ENCODE measurements around the gene CHD1. TPM values are rescaled to one million over a fixed set of nuclear protein-coding genes. Genes with fewer than 3 reads are reported as not detected.
A peak's percentile ranks its signal among the peaks of the same experiment; 100 is the strongest.

CHD1 gene
- total and polyA plus RNA-seq, 2 of the 13 experiments (the other 11 are each of a cell fraction or from before 2014, with no cell fraction given) = 22.8 to 55.9 TPM

DNA sequence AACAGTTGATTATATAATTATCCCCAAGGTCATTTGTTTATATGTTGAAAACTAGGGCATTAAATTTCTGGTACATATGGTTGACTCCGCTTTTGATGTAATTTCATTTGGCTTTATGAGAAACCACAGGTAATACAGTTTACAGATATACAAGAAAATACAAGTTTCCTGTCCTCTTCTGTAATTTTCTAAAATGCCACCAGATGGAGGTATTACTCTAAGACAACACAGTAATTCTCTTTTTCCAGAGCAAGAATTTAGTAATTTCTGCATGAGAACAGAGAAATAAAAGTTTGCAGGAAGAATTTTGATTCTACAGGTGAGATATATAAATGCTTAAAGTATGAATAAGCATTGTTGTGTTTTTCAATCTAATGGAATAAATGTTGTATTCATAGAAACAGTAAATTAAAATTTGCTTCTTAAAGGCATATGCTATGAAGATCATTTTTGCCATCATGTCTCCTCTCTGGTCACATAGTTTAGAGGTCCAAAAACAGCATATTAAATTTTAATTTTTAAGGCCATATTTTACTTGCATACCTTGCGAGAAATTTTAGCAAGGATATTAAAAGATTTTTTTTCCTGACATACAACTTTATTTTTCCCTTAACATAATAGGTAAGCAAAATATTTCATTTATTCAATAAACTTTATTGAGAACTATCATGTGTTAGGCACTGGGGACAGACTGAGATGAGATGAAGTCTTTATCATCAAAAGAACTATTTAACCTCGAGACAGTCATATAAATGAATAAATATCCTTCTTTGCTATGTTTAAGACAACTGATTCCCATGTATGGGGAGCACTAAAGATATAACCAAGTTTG, 22.7 kb downstream of the CHD1 start:
- Histone ChIP-seq H3K9me3 (ENCODE audit: low read length) (no peaks in the 10 kb centered on the region), H3K27me3 (ENCODE audit: control insufficient read depth in 1 of 2, insufficient read depth in 2 of 2, low read length in 2 of 2) (no peaks in the 10 kb centered on the region), H3K36me3 (replicated peaks in 1 of 2; ENCODE audit: control insufficient read depth in 1 of 2, insufficient read depth in 2 of 2, low read length in 2 of 2) (peaks cover 2 to 40% of the 10 kb centered on the region in 2 experiments; a peak in 4 of 5 replicates), H3K4me3 (replicated peaks in 1 of 3; ENCODE audit: insufficient read depth in 1 of 3, low read depth in 2 of 3, low read length in 3 of 3) (no peak overlapping the region), H3K27ac (ENCODE audit: extremely low read length, insufficient read depth, low read length) (no peak overlapping the region), H4K20me1 (ENCODE audit: insufficient read depth, low read length) (peaks cover 13% of the 10 kb centered on the region), H3K79me2 (ENCODE audit: insufficient read depth, low read length) (peaks cover 51% of the 10 kb centered on the region), H3K9ac (ENCODE audit: insufficient read depth, low read depth, low read length) (no peak overlapping the region), H2AFZ (ENCODE audit: low read length) (no peak overlapping the region), H3K4me1 (ENCODE audit: insufficient read depth, low read length) (no peaks in the 10 kb centered on the region), H3K4me2 (ENCODE audit: low read depth, low read length) (no peak overlapping the region)
- POLR2A ChIA-PET = no interaction called here
- TF ChIP-seq ZBTB40 (IDR thresholded peaks at IDR 0.05) = peak; percentile 45
- no peak for TF ChIP-seq ZBTB40 (CRISPR knock-in tag; IDR thresholded peaks at IDR 0.05)
- peak; percentile 89 for TF ChIP-seq SMC3 (IDR thresholded peaks at IDR 0.05; ENCODE audit: low read length)
- TF ChIP-seq NRL (CRISPR knock-in tag; IDR thresholded peaks at IDR 0.05; ENCODE audit: borderline replicate concordance) = no peak
- peak; percentile 78 for TF ChIP-seq STAG1 (CRISPR knock-in tag; IDR thresholded peaks at IDR 0.05)
- TF ChIP-seq RAD21 (CRISPR knock-in tag; IDR thresholded peaks at IDR 0.05) = peak; percentile 56; the same call in 1 of the 2 replicates
- TF ChIP-seq, protein P1, sequence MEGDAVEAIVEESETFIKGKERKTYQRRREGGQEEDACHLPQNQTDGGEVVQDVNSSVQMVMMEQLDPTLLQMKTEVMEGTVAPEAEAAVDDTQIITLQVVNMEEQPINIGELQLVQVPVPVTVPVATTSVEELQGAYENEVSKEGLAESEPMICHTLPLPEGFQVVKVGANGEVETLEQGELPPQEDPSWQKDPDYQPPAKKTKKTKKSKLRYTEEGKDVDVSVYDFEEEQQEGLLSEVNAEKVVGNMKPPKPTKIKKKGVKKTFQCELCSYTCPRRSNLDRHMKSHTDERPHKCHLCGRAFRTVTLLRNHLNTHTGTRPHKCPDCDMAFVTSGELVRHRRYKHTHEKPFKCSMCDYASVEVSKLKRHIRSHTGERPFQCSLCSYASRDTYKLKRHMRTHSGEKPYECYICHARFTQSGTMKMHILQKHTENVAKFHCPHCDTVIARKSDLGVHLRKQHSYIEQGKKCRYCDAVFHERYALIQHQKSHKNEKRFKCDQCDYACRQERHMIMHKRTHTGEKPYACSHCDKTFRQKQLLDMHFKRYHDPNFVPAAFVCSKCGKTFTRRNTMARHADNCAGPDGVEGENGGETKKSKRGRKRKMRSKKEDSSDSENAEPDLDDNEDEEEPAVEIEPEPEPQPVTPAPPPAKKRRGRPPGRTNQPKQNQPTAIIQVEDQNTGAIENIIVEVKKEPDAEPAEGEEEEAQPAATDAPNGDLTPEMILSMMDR (CRISPR knock-in tag; IDR thresholded peaks at IDR 0.05) = peak; percentile 56
- TF ChIP-seq, protein P2, sequence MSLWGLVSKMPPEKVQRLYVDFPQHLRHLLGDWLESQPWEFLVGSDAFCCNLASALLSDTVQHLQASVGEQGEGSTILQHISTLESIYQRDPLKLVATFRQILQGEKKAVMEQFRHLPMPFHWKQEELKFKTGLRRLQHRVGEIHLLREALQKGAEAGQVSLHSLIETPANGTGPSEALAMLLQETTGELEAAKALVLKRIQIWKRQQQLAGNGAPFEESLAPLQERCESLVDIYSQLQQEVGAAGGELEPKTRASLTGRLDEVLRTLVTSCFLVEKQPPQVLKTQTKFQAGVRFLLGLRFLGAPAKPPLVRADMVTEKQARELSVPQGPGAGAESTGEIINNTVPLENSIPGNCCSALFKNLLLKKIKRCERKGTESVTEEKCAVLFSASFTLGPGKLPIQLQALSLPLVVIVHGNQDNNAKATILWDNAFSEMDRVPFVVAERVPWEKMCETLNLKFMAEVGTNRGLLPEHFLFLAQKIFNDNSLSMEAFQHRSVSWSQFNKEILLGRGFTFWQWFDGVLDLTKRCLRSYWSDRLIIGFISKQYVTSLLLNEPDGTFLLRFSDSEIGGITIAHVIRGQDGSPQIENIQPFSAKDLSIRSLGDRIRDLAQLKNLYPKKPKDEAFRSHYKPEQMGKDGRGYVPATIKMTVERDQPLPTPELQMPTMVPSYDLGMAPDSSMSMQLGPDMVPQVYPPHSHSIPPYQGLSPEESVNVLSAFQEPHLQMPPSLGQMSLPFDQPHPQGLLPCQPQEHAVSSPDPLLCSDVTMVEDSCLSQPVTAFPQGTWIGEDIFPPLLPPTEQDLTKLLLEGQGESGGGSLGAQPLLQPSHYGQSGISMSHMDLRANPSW (CRISPR knock-in tag; IDR thresholded peaks at IDR 0.05; ENCODE audit: borderline replicate concordance) = no peak
- CTCF ChIA-PET (ENCODE audit: low intra/inter-chr PET ratio, low total read pairs) = interaction anchor here (2.2 to 2.6 kb wide), 2 partner anchors 126 to 155 kb away, joined by 28 to 66 read pairs; no protein-coding TSS in a partner anchor
- FAIRE-seq (peak; percentile 43), DNase-seq (ENCODE audit: low spot score) (peak; percentile 44), ATAC-seq (peak; percentile 26; the same call in 1 of the 3 replicates)
- intact Hi-C loops (cut with micrococcal nuclease; ENCODE audit: unreplicated experiment) (loop anchor here (1.0 kb wide), 2 partner anchors 126 to 154 kb away; no protein-coding TSS in a partner anchor), in situ Hi-C loops (cut with HindIII; ENCODE audit: extremely low pct_ligation_motif_present, low pct_unique_long_range_greater_than_20kb) (loop anchor here (5.0 kb wide), 1 partner anchor 126 kb away; no protein-coding TSS in a partner anchor)
- WGBS (ENCODE audit: low lambda C conversion rate) = 89% methylated on average over 3 of the region's 3 CpGs
- no TSS peak for BruUV-seq (replicated peaks)

Data from HepG2 (cell line).